ENCODE measurements around the gene ZNF524. TPM values are rescaled to one million over a fixed set of nuclear protein-coding genes. Genes with fewer than 3 reads are reported as not detected.

ZNF524 gene
- total RNA-seq, 1 donor from 2014 or later, result 18.4 TPM

- Histone ChIP-seq H3K27me3 (ENCODE audit: control insufficient read depth, insufficient read depth, low read length) (no peaks in the 10 kb centered on the region), H3K36me3 (ENCODE audit: control insufficient read depth, insufficient read depth, low read length) (peaks cover 11% of the 10 kb centered on the region), H3K4me3 (ENCODE audit: low read depth, low read length) (no peak overlapping the region)
- TF ChIP-seq CTCF (IDR thresholded peaks at IDR 0.05; ENCODE audit: insufficient read depth, low read length, severe bottlenecking), result no peak
- DNase-seq (ENCODE audit: low read depth) (no peak), FAIRE-seq (no peak)
Measured at GRCh38 chr19:55617426-55617825, 17.3 kb downstream of the ZNF524 start.

- Histone ChIP-seq H3K27me3 (ENCODE audit: control insufficient read depth, insufficient read depth, low read length) (no peaks in the 10 kb centered on the region), H3K36me3 (ENCODE audit: control insufficient read depth, insufficient read depth, low read length) (peaks cover 11% of the 10 kb centered on the region), H3K4me3 (ENCODE audit: low read depth, low read length) (no peak overlapping the region)
- DNase-seq (ENCODE audit: low read depth) (no peak), FAIRE-seq (no peak)
- TF ChIP-seq CTCF (IDR thresholded peaks at IDR 0.05; ENCODE audit: insufficient read depth, low read length, severe bottlenecking), result no peak
Measured at GRCh38 chr19:55618426-55618825, 18.3 kb downstream of the ZNF524 start.

- FAIRE-seq (no peak), DNase-seq (ENCODE audit: low read depth) (no peak)
- no peak for TF ChIP-seq CTCF (IDR thresholded peaks at IDR 0.05; ENCODE audit: insufficient read depth, low read length, severe bottlenecking)
- Histone ChIP-seq H3K36me3 (ENCODE audit: control insufficient read depth, insufficient read depth, low read length) (peaks cover 11% of the 10 kb centered on the region), H3K4me3 (ENCODE audit: low read depth, low read length) (no peak overlapping the region), H3K27me3 (ENCODE audit: control insufficient read depth, insufficient read depth, low read length) (no peaks in the 10 kb centered on the region)
Measured at GRCh38 chr19:55619286-55619685, 19.2 kb downstream of the ZNF524 start.

- Histone ChIP-seq H3K27me3 (ENCODE audit: control insufficient read depth, insufficient read depth, low read length) (no peaks in the 10 kb centered on the region), H3K36me3 (ENCODE audit: control insufficient read depth, insufficient read depth, low read length) (peaks cover 10% of the 10 kb centered on the region), H3K4me3 (ENCODE audit: low read depth, low read length) (no peak overlapping the region)
- TF ChIP-seq CTCF (IDR thresholded peaks at IDR 0.05; ENCODE audit: insufficient read depth, low read length, severe bottlenecking), result no peak
- DNase-seq (ENCODE audit: low read depth) (no peak), FAIRE-seq (no peak)
Measured at GRCh38 chr19:55620410-55621204, 20.5 kb downstream of the ZNF524 start.

GRCh38 chr19:55621205-55621672, 21.2 kb downstream of the ZNF524 start:
- DNase-seq (ENCODE audit: low read depth) (no peak), FAIRE-seq (no peak)
- Histone ChIP-seq H3K27me3 (ENCODE audit: control insufficient read depth, insufficient read depth, low read length) (no peaks in the 10 kb centered on the region), H3K4me3 (ENCODE audit: low read depth, low read length) (no peak overlapping the region), H3K36me3 (ENCODE audit: control insufficient read depth, insufficient read depth, low read length) (peaks cover 9% of the 10 kb centered on the region)
- TF ChIP-seq CTCF (IDR thresholded peaks at IDR 0.05; ENCODE audit: insufficient read depth, low read length, severe bottlenecking), result no peak

All from bronchial epithelial cell (primary cell).